Measurements from ENCODE around the gene TMEM37.

The TMEM37 gene

GRCh38 chr2:119478188-119478977, 46.7 kb downstream of the TMEM37 start:
- DNase-seq (ENCODE audit: low read depth, low spot score), result no peak

- DNase-seq (ENCODE audit: low read depth, low spot score), result no peak
Measured at GRCh38 chr2:119478978-119479295, 47.3 kb downstream of the TMEM37 start.

- DNase-seq (ENCODE audit: low read depth, low spot score), result no peak
Measured at GRCh38 chr2:119480184-119480583, 48.5 kb downstream of the TMEM37 start.

- DNase-seq (ENCODE audit: low read depth, low spot score), result no peak
Measured at GRCh38 chr2:119480718-119481142, 49.1 kb downstream of the TMEM37 start.

DNA sequence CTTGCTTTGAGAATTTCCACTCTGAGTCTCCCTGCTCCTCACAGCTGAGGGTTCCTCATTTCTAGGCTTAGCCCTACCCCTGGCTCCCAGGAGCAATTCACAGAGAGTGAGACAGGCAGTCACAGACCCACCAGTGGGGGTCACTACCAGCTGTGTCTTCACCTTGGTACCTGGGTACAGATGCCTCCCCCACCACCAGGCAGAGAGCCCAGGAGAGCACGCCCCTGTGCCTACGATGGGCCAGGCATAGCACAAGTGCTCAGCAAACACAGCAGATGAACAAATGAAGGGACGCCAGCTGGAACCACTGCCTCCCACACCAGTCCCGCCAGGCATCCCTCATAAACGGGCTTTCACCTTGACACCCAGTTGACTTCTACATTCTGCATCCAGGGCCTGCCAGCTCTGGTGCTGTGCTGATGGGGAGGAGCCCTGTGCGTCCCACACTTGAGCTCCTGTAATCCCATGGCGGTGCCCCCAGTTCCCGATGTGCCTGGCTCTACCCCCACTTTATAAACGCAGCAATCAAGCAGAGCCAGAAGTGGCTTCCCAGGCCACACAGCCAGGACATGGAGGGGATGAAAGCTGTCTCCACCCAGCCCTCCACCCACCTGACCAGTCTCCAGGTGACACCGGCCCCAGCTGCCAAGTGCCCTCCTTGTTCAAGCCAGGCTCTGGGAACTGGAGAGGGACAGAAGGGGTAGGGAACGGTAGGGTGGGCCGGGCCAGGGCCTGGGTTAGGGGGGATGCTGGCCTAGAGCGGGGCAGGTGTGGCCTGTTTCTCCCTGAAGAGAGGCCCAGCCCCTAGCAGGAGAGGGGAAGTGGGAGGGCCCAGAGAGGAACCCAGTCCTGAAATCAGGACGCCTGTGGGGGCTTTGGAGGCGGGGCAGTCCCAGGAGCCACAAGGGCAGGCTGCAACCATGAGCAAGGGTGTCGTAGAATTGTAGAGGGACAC, 50.1 kb downstream of the TMEM37 start:
- DNase-seq (ENCODE audit: low read depth, low spot score), result no peak

DNA sequence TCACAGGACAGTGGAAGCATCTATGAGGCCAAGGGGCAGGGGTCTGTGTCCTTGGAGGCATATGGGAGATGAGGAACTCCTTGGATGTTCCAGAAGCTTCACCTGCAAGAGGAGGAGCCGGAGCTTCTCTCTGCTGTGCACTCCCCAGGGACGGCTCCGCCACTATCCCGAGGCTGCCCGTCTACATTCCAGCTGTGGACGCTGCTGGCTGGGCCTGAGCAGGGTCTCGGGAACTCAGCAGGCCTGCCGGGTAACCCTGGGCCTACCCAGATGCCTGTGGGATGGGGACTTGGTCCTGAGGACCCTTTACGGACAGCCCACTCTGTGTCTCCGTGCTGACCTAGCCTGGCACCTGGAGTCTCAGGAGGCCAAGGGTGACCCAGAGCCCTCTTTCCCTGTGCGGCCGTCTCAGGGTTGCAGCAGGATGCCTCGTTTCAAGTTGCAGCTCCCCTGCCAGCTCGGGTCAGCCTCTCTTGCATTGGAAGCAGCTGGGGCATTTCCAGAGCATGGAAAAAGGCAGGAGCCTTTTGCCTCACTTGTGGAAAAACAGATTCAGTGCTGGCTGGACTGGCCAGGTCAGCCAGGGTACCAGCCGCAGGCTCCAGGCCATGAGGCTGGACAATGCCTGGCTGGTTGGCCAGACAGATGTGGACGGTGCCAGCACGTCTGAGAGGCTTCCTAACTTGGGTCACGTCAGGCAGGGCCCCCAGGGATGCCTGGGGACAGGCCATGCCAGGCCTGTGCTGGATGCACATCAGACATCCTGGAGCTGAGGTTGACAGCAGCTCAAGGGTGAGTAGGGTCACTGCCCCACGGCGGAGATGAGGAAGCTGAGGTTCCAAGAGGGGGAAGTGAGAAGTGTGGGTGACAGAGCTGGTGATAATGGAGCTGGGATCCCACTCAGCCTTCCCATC, 51.1 kb downstream of the TMEM37 start:
- no peak for DNase-seq (ENCODE audit: low read depth, low spot score)

GRCh38 chr2:119483395-119483753, 51.7 kb downstream of the TMEM37 start:
- DNase-seq (ENCODE audit: low read depth, low spot score), result no peak

DNA sequence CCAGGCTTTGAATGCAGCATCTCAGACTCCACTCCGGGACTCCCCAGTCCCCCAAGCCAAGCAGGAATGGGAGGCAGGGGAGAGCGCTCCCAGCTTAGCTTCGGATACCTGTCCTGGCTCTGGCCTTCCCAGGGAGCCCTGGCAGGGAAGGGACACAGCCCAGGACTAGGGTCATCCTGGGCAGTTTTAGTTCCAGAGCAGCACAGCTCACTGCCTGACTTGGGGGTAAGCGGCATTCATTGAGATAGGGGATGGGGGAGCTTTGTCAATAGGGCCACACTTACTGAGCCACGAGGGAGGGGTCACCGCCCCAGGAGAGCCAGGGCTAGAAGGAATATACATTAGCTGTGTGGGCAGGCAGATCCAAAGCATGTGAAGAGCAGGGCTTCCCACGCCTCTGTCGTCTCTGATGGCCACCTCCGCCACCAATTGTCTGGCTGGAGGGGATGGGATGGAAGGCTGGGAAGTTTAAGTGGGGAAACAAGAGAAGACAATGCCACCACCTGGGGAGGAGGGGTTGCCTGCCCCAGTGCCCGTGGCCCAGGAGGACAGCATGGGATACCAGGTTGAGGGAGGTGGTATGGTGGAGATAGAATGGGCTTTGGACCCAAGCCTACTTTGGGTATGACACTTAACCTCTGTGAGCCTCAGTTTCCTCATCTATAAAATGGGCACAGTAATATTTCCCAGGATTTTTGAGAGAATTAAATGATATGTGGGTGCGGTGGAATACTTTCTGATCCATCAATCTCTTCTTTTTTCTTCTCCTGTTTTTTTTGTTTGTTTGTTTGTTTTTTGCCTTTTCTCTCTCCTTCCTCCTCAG, 52.5 kb downstream of the TMEM37 start:
- no peak for DNase-seq (ENCODE audit: low read depth, low spot score)

DNA sequence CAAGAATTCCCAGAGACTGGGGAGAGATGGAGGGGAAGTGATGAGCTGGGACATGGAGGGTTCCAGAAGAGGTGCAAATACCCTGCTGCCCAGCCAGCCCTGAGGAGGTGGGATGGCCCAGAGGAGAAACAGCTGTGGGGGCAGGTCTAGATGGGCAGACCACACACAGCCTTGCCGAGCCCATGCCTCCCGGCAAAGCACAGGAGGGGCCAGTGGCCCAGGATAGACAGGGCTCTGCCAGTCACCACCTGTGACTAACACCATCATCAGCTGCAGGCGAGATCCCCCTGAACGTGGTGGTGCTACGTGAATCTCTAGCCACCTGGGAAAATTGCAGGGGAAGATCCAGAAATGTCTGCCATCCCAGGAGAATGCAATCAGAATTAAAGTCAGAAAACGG, 53.2 kb downstream of the TMEM37 start:
- no peak for DNase-seq (ENCODE audit: low read depth, low spot score)

GRCh38 chr2:119485336-119486110, 53.9 kb downstream of the TMEM37 start:
- no peak for DNase-seq (ENCODE audit: low read depth, low spot score)

- no peak for DNase-seq (ENCODE audit: low read depth, low spot score)
Measured at GRCh38 chr2:119486196-119486827, 54.7 kb downstream of the TMEM37 start.

DNA sequence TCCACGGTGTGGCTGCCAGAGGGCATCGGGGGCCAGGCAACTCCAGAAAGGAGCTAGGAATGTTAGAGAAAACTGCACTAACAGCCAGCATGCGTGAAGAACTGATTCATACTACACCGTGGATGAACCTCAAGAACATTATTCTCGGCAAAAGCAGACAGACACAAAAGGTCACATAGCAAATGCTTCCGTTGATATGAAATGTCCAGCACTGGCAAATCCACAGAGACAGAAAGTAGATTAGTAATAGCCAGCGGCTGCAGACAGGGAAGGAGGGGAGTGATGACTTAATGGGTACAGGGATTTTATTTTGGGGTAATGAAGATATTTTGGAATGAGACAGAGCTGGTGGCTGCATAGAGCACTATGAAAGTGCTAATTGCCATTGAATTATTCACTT, 55.2 kb downstream of the TMEM37 start:
- DNase-seq (ENCODE audit: low read depth, low spot score), result no peak

GRCh38 chr2:119487434-119488244, 56.0 kb downstream of the TMEM37 start:
- DNase-seq (ENCODE audit: low read depth, low spot score), result no peak
